GM12878 (cell line): ENCODE measurements around the gene GNL3. TPM values are rescaled to one million over a fixed set of nuclear protein-coding genes. Genes with fewer than 3 reads are reported as not detected.

Experiments
- CEBPB ChIP-seq, 2 experiments: fragments of 150-350 bp in 1 of 2; IDR thresholded peaks; 2 replicates each; pipeline ENCODE4 v1.6.1; 2012 to 2014; ENCODE audit warnings: low read depth in 2 of 2, low read length in 2 of 2, borderline replicate concordance in 1 of 2, inconsistent platforms in 1 of 2
- CREM ChIP-seq: IDR thresholded peaks from 2 replicates; pipeline ENCODE4 v1.6.1; 2014; ENCODE audit warnings: antibody characterized with exemption, low read depth
- EGR1 ChIP-seq, 2 experiments: IDR thresholded peaks; 1 replicate in 1 of 2; 2 replicates in 1 of 2; pipeline ENCODE4 v1.6.1; 2011 to 2012; ENCODE audit warnings: low read depth in 2 of 2, low read length in 2 of 2, borderline replicate concordance in 1 of 2, mild to moderate bottlenecking in 1 of 2, moderate library complexity in 1 of 2
- NRF1 ChIP-seq: conservative IDR thresholded peaks from 2 replicates; pipeline ENCODE4 v1.6.1; 2011; ENCODE audit warnings: mild to moderate bottlenecking, low read depth, low read length, improper control_type of control experiment
- RELA ChIP-seq: fragments of 450-650 bp; IDR thresholded peaks from 2 replicates; pipeline ENCODE4 v1.8.0; 2014; ENCODE audit warnings: borderline replicate concordance; ENCODE audit not compliant: partially characterized antibody
- SMC3 ChIP-seq: IDR thresholded peaks from 2 replicates; pipeline ENCODE4 v1.6.1; 2011; ENCODE audit warnings: low read length, improper control_type of control experiment, borderline replicate concordance
- SRF ChIP-seq, 2 experiments: IDR thresholded peaks; 2 replicates each; pipeline ENCODE4 v1.6.1; 2011; ENCODE audit warnings: low read depth in 2 of 2, low read length in 2 of 2, mild to moderate bottlenecking in 1 of 2, moderate library complexity in 1 of 2
- STAT1 ChIP-seq: fragments of 450-650 bp; conservative IDR thresholded peaks from 2 replicates; pipeline ENCODE4 v1.6.1; 2014; ENCODE audit warnings: antibody characterized with exemption, mild to moderate bottlenecking
- ZNF274 ChIP-seq: IDR thresholded peaks from one replicate; pipeline ENCODE4 v1.8.0; 2011; ENCODE audit not compliant: insufficient read length, insufficient read depth
- ZNF622 ChIP-seq: fragments of 450-650 bp; IDR thresholded peaks from 2 replicates; pipeline ENCODE4 v1.6.1; 2017; ENCODE audit warnings: mild to moderate bottlenecking, inconsistent platforms
- polyA plus RNA-seq, 11 experiments: library from polyadenylated mRNA; depleted of rRNA in 4 of 11; unstranded in 6 of 11; stranded (reverse) in 5 of 11; fragments of >200 nt; fragmentation: Nextera tagmentation in 4 of 11; fragmentation: Illumina TruSeq in 1 of 11; extraction: Ambion mirVana in 4 of 11; extraction: Trizol in 1 of 11; gene quantifications; 1 replicate in 1 of 11; 2 replicates in 10 of 11; pipeline versions ENCODE4 v1.2.1 to v1.2.3, GENCODE V29; 2011 to 2016; ENCODE audit warnings: inconsistent platforms in 2 of 11, missing spikeins in 2 of 11, low read depth in 1 of 11
- total RNA-seq, 4 experiments: library from RNA; depleted of rRNA in 3 of 4; stranded (reverse); fragments of >200 nt in 3 of 4; fragmentation: Illumina TruSeq in 1 of 4; extraction: Trizol in 1 of 4; gene quantifications; 2 replicates each; pipeline versions ENCODE4 v1.2.1 to v1.2.3, GENCODE V29; 2013 to 2021
- TF ChIP-seq, protein P1 (sequence below): fragments of 450-650 bp; formaldehyde crosslinking; IDR thresholded peaks from 2 replicates; pipeline ENCODE4 v1.5.0; 2022; ENCODE audit warnings: mild to moderate bottlenecking, missing genetic modification characterization
- TF ChIP-seq, protein P2 (sequence below): fragments of 450-650 bp; IDR thresholded peaks from 2 replicates; pipeline ENCODE4 v1.6.1; 2017; ENCODE audit warnings: borderline replicate concordance

Gene GNL3
- total and polyA plus RNA-seq, 10 of the 15 experiments (the other 5 are each of a cell fraction or from before 2014, with no cell fraction given), result 172 to 368 (median 257) TPM

- TF ChIP-seq, protein P1, sequence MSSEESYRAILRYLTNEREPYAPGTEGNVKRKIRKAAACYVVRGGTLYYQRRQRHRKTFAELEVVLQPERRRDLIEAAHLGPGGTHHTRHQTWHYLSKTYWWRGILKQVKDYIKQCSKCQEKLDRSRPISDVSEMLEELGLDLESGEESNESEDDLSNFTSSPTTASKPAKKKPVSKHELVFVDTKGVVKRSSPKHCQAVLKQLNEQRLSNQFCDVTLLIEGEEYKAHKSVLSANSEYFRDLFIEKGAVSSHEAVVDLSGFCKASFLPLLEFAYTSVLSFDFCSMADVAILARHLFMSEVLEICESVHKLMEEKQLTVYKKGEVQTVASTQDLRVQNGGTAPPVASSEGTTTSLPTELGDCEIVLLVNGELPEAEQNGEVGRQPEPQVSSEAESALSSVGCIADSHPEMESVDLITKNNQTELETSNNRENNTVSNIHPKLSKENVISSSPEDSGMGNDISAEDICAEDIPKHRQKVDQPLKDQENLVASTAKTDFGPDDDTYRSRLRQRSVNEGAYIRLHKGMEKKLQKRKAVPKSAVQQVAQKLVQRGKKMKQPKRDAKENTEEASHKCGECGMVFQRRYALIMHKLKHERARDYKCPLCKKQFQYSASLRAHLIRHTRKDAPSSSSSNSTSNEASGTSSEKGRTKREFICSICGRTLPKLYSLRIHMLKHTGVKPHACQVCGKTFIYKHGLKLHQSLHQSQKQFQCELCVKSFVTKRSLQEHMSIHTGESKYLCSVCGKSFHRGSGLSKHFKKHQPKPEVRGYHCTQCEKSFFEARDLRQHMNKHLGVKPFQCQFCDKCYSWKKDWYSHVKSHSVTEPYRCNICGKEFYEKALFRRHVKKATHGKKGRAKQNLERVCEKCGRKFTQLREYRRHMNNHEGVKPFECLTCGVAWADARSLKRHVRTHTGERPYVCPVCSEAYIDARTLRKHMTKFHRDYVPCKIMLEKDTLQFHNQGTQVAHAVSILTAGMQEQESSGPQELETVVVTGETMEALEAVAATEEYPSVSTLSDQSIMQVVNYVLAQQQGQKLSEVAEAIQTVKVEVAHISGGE (CRISPR knock-in tag), result no peak
- TF ChIP-seq ZNF274, result no peak
- TF ChIP-seq ZNF622, result no peak
- TF ChIP-seq CREM, result no peak
- TF ChIP-seq SRF (IDR thresholded peaks at IDR 0.05; ENCODE audit: low read depth in 2 of 2, low read length in 2 of 2), result no peak
- no peak for TF ChIP-seq RELA
- TF ChIP-seq, protein P2, sequence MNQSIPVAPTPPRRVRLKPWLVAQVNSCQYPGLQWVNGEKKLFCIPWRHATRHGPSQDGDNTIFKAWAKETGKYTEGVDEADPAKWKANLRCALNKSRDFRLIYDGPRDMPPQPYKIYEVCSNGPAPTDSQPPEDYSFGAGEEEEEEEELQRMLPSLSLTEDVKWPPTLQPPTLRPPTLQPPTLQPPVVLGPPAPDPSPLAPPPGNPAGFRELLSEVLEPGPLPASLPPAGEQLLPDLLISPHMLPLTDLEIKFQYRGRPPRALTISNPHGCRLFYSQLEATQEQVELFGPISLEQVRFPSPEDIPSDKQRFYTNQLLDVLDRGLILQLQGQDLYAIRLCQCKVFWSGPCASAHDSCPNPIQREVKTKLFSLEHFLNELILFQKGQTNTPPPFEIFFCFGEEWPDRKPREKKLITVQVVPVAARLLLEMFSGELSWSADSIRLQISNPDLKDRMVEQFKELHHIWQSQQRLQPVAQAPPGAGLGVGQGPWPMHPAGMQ, result no peak
- TF ChIP-seq STAT1, result no peak
- no peak for TF ChIP-seq EGR1 (IDR thresholded peaks at IDR 0.05; ENCODE audit: borderline replicate concordance in 1 of 2, low read depth in 2 of 2, low read length in 2 of 2)
- TF ChIP-seq CEBPB (IDR thresholded peaks at IDR 0.05; ENCODE audit: borderline replicate concordance in 1 of 2, low read depth in 2 of 2, low read length in 2 of 2), result no peak
- no peak for TF ChIP-seq SMC3
- TF ChIP-seq NRF1, result no peak
These were observed 22.7 kb upstream of the GNL3 start (continued) for GRCh38 chr3:52663098-52663497.
